PC-9 (cell line): ENCODE results near the gene MINDY1.

Source experiments
- CTCF ChIP-seq: fragments of 200-600 bp; sonication (generic); conservative IDR thresholded peaks from 2 replicates; pipeline ENCODE4 v1.6.1; 2017; ENCODE audit warnings: mixed run types, antibody characterized with exemption, mild to moderate bottlenecking, moderate library complexity
- EZH2 ChIP-seq: fragments of 200-600 bp; sonication (generic); IDR thresholded peaks from 2 replicates; pipeline ENCODE4 v1.8.0; 2017; ENCODE audit warnings: antibody characterized with exemption, low read depth

GRCh38 chr1:151047591-151047924 lies 40.9 kb upstream of the MINDY1 start, which contains the start of gene C1orf56:
- no peak for TF ChIP-seq CTCF
- TF ChIP-seq EZH2, result no peak
